Thoracic aorta (tissue), 2 donors: Measurements from ENCODE around the gene ZBTB16. TPM values are rescaled to one million over a fixed set of nuclear protein-coding genes. Genes with fewer than 3 reads are reported as not detected.

Source experiments
- ATAC-seq: fragments of 150-250 bp; one replicate; pipeline ENCODE4 v1.8.0; 2017; ENCODE audit warnings: low read depth; ENCODE audit not compliant: insufficient number of reproducible peaks, low FRiP score
- DNase-seq: peaks from one replicate; pipeline ENCODE4 v3.0.0-alpha.2; 2020; ENCODE audit warnings: low spot score
- H3K27ac ChIP-seq, 2 donors: fragments of 200-600 bp; sonication (generic); 1 replicate in 1 of 2; 2 replicates in 1 of 2; pipeline ENCODE4 v1.5.1; 2016; ENCODE audit warnings: mild to moderate bottlenecking in 2 of 2, moderate library complexity in 2 of 2
- H3K27me3 ChIP-seq: fragments of 200-600 bp; sonication (generic); replicated peaks from 2 replicates; pipeline ENCODE4 v1.6.0; 2016; ENCODE audit warnings: mild to moderate bottlenecking; ENCODE audit not compliant: insufficient read depth
- H3K36me3 ChIP-seq: fragments of 200-600 bp; sonication (generic); one replicate; pipeline ENCODE4 v1.5.1; 2016
- H3K4me1 ChIP-seq, 2 donors: fragments of 200-600 bp; sonication (generic); 1 replicate in 1 of 2; 2 replicates in 1 of 2; pipeline versions ENCODE4 v1.5.1 to v1.6.0; 2016; ENCODE audit warnings: low read depth in 2 of 2, mild to moderate bottlenecking in 1 of 2; ENCODE audit not compliant: control insufficient read depth in 1 of 2
- H3K4me3 ChIP-seq: fragments of 200-600 bp; sonication (generic); 2 replicates; pipeline ENCODE4 v1.5.1; 2016; ENCODE audit warnings: mild to moderate bottlenecking
- H3K9me3 ChIP-seq: fragments of 200-600 bp; sonication (generic); 2 replicates; pipeline ENCODE4 v1.5.1; 2016
- total RNA-seq, 2 donors: library from RNA; depleted of rRNA; stranded (reverse); fragments of >200 nt; gene quantifications; one replicate each; pipeline versions ENCODE4 v1.1.0 to v1.2.3, GENCODE V29; 2016
- TF ChIP-seq, protein P1 (sequence below): fragments of 200-600 bp; sonication (generic); IDR thresholded peaks from one replicate; pipeline ENCODE4 v1.5.1; 2019; ENCODE audit warnings: antibody characterized with exemption

Gene ZBTB16
- total RNA-seq, 2 donors from 2014 or later: 314 to 545 TPM

DNA sequence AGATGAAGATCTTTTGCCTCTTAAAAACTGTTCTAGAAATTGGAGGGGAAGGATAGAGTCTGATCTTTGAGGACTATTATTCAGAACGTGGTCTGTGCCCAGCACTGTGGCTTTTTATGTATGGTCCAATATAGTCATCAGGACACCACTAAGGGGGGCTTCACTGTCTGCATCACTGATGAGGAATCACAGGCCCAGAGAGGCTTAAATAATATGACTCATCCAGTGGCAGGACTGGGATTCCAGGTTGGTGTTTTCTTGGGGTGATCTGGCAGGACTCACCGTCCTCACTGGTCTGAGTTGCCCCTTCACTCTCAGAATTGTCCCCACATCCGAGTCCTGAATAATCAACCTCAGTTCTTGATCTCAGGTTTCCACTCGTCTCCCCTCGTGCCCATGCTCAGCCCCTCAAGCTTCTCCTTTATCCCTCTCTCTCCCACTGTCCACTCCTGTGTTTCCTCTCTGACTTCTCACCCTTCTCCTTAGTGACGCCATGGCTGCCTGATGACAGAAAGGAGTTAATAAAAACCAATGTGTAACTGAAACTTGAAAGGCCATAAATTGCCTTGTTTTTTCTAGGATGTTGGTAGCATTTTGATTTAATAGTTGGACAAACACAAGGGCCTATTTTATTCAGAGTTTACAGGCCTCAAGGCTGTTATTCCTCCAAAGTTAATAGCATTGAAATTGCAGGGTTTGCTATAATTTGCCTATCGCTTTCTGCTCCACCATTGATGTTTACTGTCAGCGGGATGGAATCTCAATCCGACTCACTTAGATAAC lies 141.0 kb downstream of the ZBTB16 start:
- H3K27ac ChIP-seq: peak overlapping the region; percentile 90 to 95
- no peaks in the 10 kb centered on the region for H3K9me3 ChIP-seq
- H3K36me3 ChIP-seq: peaks cover 5% of the 10 kb centered on the region
- no peak overlapping the region for H3K4me3 ChIP-seq
- TF ChIP-seq, protein P1, sequence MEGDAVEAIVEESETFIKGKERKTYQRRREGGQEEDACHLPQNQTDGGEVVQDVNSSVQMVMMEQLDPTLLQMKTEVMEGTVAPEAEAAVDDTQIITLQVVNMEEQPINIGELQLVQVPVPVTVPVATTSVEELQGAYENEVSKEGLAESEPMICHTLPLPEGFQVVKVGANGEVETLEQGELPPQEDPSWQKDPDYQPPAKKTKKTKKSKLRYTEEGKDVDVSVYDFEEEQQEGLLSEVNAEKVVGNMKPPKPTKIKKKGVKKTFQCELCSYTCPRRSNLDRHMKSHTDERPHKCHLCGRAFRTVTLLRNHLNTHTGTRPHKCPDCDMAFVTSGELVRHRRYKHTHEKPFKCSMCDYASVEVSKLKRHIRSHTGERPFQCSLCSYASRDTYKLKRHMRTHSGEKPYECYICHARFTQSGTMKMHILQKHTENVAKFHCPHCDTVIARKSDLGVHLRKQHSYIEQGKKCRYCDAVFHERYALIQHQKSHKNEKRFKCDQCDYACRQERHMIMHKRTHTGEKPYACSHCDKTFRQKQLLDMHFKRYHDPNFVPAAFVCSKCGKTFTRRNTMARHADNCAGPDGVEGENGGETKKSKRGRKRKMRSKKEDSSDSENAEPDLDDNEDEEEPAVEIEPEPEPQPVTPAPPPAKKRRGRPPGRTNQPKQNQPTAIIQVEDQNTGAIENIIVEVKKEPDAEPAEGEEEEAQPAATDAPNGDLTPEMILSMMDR: no peak
- H3K27me3 ChIP-seq: no peaks in the 10 kb centered on the region
- peaks cover 61 to 80% of the 10 kb centered on the region in 2 donors for H3K4me1 ChIP-seq
- ATAC-seq (no peak), DNase-seq (no peak)

DNA sequence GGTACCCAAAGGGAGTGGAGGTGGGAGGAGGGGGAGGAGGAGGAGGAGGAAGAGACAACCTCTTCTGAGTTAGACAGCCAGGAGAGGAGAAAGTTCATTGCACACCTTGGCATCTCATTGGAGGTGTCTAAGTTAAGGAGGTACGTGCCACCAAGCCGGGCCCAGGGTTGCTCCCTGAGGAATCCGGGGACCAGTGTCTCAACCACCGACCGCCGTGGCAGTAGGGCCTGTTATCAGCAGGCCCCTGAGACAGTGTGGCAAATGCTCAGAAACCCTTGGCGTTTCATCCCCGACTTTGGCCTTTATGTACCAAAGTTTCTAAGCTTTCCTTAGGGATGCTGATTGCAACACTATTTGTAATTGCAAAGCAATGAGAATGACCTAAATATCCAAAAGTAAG lies 141.7 kb downstream of the ZBTB16 start:
- H3K36me3 ChIP-seq: peaks cover 5% of the 10 kb centered on the region
- H3K27me3 ChIP-seq: no peaks in the 10 kb centered on the region
- H3K9me3 ChIP-seq: no peaks in the 10 kb centered on the region
- no peak for ATAC-seq
- TF ChIP-seq, protein P1: no peak
- peaks cover 57 to 80% of the 10 kb centered on the region in 2 donors for H3K4me1 ChIP-seq
- H3K4me3 ChIP-seq: no peak overlapping the region
- peak overlapping the region; percentile 90 to 95 for H3K27ac ChIP-seq
- no peak for DNase-seq

DNA sequence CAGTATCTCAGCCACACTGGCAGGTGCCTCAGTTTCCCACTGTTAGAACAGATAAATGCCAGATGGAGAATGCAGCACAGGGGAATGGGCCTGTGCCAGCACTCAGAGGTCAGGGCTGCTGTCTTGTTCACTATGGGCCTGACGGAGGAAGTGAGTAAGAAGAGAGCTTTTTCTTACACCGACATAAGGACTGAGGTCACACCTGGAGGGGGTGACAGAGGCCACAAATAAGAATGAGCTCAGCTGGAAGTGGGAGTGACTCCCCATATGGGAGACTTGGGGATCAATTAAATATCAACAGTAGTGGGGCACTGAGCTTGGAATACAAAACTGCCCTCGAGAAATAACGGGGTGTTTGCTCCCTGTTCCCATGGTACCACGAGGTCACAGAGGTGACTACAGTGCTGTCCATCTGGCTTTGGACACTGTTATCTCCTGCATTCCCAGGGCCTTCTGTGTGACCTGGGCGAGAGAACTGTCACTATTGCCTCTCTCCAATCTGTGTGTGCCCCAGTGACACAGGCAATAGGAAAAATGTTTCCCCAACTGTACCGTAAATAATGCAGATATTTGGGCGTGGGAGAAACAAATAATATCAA lies 142.6 kb downstream of the ZBTB16 start:
- no peaks in the 10 kb centered on the region for H3K27me3 ChIP-seq
- H3K36me3 ChIP-seq: peaks cover 11% of the 10 kb centered on the region
- DNase-seq (no peak), ATAC-seq (no peak)
- no peaks in the 10 kb centered on the region for H3K9me3 ChIP-seq
- H3K4me3 ChIP-seq: no peak overlapping the region
- TF ChIP-seq, protein P1: no peak
- peak overlapping the region; percentile 20 to 95 for H3K27ac ChIP-seq
- peaks cover 54 to 74% of the 10 kb centered on the region in 2 donors for H3K4me1 ChIP-seq

DNA sequence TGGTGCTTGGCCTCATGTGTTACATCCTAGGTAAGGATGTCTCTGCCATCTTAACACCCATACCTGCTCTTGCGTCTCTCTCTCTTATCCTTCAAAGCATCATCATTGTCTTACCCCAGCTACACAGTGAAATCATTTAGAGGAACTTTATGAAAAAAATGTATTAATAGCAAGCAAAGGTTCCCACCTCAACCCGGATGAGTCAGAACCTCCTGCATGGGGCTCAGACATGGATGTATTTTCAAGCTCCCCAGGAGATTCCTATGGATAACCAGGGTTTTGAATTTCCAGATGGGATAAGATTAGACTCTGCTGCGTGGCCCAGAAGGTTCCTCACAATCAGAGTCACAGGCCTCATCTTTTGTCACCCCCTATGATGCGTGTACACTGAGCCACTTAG lies 147.6 kb downstream of the ZBTB16 start:
- no peak for ATAC-seq
- no peak overlapping the region for H3K4me3 ChIP-seq
- DNase-seq: no peak
- H3K9me3 ChIP-seq: no peaks in the 10 kb centered on the region
- H3K4me1 ChIP-seq: peaks cover 24 to 72% of the 10 kb centered on the region in 2 donors
- peak overlapping the region in 1 of 2 donors; percentile 7 for H3K27ac ChIP-seq
- TF ChIP-seq, protein P1: no peak
- H3K36me3 ChIP-seq: peaks cover 43% of the 10 kb centered on the region
- H3K27me3 ChIP-seq: no peaks in the 10 kb centered on the region

DNA sequence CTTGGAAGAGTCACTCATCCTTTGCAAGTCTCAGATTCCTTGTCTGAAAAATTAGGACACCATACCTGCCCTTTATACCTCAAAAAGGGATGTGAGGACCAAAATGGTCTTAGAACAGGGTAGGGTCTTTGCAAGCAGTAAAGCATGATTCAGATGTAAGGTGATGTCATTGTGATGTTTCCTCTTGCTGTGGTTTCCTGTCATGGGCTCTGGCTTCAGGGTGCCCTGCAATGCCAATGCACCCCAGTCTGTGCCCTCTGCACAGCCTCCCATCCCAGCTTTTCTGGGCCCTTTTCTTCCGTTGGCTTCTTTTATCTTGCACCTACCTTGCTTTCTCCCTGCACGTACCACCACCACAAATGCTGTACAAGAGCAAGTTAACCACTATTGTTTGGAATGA lies 148.9 kb downstream of the ZBTB16 start:
- Histone ChIP-seq H3K4me3 (no peak overlapping the region), H3K27ac (no peak overlapping the region), H3K9me3 (no peaks in the 10 kb centered on the region), H3K27me3 (no peaks in the 10 kb centered on the region), H3K4me1 (peaks cover 15 to 68% of the 10 kb centered on the region in 2 donors), H3K36me3 (peaks cover 48% of the 10 kb centered on the region)
- ATAC-seq (no peak), DNase-seq (no peak)
- TF ChIP-seq, protein P1: no peak
